Measurements from ENCODE around the gene SFXN1.

DNA sequence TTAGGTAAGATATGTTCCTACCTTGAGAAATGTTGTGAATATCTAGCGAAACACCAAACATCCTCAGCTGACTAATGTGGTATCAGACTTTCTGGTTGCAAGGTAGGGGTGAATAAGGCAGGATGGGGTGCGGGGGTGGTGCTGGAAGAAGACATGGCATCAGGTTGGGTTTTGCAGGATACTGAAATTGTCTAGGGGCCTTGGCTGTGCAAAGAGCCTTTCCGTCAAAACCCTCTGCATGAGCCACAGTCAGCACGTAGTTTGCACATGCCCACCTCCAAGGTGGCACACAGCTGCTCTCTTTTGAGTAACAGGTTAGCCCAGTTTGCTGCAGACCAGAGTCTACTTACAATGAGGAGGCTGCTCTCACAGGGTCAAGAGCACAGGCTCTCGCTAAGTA lies 42.0 kb downstream of the SFXN1 start:
- TF ChIP-seq CTCF (IDR thresholded peaks at IDR 0.05) (no peak), POLR2A (IDR thresholded peaks at IDR 0.05) (no peak)

Data from adrenal gland (tissue), 5 donors.